VCaP (cell line): ENCODE results near the gene CAMTA1.

Experiments used
- H3K27ac ChIP-seq: fragments of 450-650 bp; 2 replicates; pipeline ENCODE4 v1.5.1; 2017
- CTCF ChIP-seq: fragments of 450-650 bp; conservative IDR thresholded peaks from 2 replicates; pipeline ENCODE4 v1.5.1; 2017; ENCODE audit warnings: mild to moderate bottlenecking, moderate library complexity

The CAMTA1 gene

GRCh38 chr1:7006996-7007871 lies 222.0 kb downstream of the CAMTA1 start:
- TF ChIP-seq CTCF: no peak
- H3K27ac ChIP-seq: no peak overlapping the region

GRCh38 chr1:7007902-7008301 lies 222.6 kb downstream of the CAMTA1 start:
- no peak overlapping the region for H3K27ac ChIP-seq
- no peak for TF ChIP-seq CTCF

- no peak overlapping the region for H3K27ac ChIP-seq
- no peak for TF ChIP-seq CTCF
These were observed 223.1 kb downstream of the CAMTA1 start for GRCh38 chr1:7008331-7008730.

- no peak for TF ChIP-seq CTCF
- H3K27ac ChIP-seq: no peak overlapping the region
These were observed 223.9 kb downstream of the CAMTA1 start for GRCh38 chr1:7008975-7009740.

GRCh38 chr1:7009741-7010525 lies 224.7 kb downstream of the CAMTA1 start:
- TF ChIP-seq CTCF: no peak
- no peak overlapping the region for H3K27ac ChIP-seq

GRCh38 chr1:7010534-7011200 lies 225.4 kb downstream of the CAMTA1 start:
- H3K27ac ChIP-seq: no peak overlapping the region
- TF ChIP-seq CTCF: no peak
